ENCODE data around the gene ADPRHL1.

Gene ADPRHL1

DNA sequence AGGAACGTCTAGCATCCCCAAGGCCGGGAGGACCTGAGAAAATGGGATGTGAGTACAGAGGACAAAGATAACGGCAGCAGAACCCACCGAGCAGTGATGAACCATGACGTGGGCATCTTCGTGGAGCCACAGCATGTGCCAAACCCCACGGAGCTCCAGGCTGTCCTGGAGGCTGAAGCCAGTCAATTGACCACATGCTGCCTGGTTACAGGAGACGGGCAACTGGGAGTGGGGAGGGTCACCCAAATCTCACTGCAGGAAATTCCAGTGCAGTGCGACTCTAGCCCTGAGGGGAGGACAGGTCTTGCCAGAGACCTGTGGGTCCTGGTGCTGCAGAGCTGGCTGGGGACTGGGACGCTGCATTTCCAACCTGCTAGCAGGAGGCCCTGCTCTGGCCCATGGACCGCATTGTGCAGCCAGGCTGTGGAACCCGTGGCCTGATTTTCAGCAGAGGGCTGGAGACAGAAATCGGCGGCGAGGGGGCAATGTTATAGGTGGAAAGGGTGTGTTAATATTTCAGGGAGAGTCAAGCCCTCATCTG lies 86.2 kb downstream of the ADPRHL1 start:
- DNase-seq = no peak

DNA sequence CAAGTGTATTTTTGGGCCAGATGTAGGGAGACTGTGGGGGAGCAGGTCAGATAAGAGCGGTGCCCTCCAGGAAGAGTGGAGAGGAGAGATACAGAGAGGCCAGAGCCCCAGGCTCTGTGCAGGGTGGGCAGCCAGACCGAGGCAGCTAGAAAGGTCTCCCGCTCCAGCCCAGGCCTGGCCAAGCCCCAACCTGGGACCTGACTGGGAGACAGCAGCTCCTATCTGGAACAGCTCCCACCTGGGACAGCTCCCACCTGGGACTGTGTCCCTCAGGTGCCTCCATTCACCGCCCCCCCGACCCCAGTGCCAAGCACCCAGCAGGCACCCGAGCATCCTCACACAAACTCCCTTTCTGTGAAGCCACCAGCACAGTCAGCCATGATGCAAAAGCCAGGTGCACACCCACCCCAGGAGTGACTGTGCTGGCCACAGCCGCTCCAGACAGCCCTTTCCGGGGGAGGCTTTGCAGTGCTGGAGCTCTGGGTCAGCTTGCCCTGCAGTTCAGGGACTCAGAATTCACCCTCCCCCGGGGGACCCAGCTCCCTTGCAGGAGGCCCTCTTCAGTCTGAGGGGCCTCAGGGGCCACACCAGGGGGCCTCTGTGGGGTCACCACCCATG lies 87.2 kb downstream of the ADPRHL1 start:
- DNase-seq = peak; percentile 53

DNA sequence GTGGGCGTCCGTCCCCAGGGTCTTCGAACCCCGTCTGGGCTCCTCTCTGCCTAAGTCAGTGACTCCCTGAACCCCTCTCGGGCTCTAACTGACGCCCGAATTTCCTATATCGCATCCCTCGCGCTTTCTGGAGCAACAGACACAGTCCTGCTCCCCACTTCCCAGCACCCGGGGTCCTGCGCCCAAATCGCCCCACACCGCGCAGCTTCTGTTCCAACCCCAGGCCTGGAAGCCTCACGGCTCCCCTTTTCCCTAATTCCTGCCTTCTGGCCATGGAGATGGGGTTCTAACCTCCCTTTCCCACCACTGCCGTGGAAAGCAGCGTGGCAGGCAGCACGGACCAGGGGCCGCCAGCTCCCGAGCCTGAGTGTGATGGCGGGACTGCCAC lies 87.7 kb downstream of the ADPRHL1 start:
- DNase-seq = no peak

- no peak for DNase-seq
These were observed 88.2 kb downstream of the ADPRHL1 start for GRCh38 chr13:113364901-113365582.

DNA sequence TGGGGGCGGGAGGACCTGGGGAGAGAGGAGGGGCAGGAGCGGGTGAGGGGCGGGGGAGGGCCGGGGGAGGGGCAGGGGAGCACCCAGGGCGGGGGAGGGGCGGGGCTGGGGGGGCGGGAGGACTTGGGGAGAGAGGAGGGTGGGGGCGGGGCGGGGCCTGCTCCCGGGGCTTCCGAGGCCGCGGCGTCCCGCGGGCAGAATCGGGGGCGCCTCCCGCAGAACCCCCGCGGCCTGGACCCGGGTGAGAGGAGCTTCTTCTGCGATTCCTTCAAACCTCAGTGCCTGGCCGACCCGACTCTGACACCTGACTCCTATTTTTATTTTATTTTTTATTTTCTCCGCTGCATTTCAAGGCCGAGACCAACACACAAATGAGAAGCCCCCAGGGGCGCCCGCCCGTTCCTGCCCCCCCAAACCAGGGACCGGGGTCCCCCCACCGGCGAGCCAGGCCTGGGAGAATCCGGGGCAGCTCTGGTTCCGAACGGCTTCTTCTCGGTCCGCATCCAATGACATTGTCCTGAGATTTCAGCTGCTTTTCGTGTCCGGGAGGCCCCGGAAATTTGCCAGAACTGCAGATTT lies 88.9 kb downstream of the ADPRHL1 start:
- no peak for DNase-seq

GRCh38 chr13:113361406-113361805 lies 91.9 kb downstream of the ADPRHL1 start:
- no peak for DNase-seq

DNA sequence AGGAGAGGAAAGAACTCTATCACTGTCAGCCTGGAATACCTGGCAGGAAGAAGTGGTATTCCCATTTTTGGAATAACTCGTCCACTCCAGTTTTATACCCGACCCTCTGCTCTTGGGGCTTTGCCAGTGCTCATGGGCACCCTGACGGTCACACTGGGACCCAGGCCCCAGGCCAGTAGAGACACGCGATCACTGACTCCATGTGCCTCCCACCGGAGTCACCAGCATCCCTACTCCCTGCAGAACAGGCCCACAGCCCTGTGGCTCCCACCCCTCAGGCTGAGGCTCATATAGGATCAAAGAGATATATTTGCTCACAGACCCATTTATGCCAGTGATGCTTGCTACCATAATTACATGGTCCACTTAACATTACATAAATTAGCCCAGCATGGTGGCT lies 92.8 kb downstream of the ADPRHL1 start:
- no peak for DNase-seq

GRCh38 chr13:113359571-113359970 lies 93.7 kb downstream of the ADPRHL1 start:
- DNase-seq = peak; percentile 37

- no peak for DNase-seq
These were observed 94.6 kb downstream of the ADPRHL1 start for GRCh38 chr13:113358653-113359190.

- DNase-seq = no peak
These were observed 95.8 kb downstream of the ADPRHL1 start for GRCh38 chr13:113357529-113357928.

DNA sequence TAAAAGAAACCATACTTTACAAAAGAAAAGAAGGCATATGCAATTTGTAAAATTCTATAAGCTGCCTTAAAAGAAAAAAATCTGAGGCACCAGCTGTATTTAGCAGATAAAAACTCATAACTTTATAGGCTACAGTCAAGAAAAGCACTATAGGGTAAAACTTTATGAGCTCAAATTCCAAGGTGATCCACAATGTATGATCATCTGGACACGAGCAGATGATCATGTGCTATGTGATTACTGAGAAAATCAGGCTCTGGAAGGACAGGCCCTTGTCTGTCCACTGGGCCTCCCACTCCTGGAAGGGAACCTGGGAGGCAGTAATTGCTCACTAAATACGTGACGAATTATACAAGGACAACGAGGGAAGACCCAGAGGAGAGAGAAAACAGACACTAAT lies 96.7 kb downstream of the ADPRHL1 start:
- DNase-seq = no peak

DNA sequence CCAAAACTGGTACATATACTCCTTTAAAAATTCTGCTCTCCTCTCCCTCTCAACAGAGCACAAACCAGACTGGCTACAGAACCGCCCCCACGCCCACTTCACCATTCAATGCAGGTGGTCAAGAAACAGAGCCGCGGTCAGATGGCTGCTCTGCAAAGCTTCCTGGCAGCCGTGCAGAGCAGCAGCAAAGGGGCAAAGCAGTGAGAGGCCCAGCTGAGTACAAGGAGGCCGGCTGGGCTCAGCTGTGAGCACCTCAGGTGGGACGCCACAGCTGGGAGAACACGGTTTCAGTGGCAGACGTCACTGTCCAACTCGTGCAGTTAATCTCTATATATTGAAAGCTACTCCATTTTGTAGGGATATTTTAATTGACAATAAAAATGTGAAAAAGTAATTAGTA lies 97.7 kb downstream of the ADPRHL1 start:
- DNase-seq = no peak

GRCh38 chr13:113354831-113355610 lies 98.3 kb downstream of the ADPRHL1 start:
- no peak for DNase-seq

GRCh38 chr13:113353254-113353653 lies 100.0 kb downstream of the ADPRHL1 start:
- DNase-seq = no peak

- peak; percentile 51 for DNase-seq
These were observed 101.7 kb downstream of the ADPRHL1 start for GRCh38 chr13:113351514-113352026.

GRCh38 chr13:113350938-113351335 lies 102.4 kb downstream of the ADPRHL1 start:
- no peak for DNase-seq

GRCh38 chr13:113350065-113350937 lies 103.0 kb downstream of the ADPRHL1 start:
- peak; percentile 44 for DNase-seq
